Keratinocyte (primary cell): ENCODE measurements around the gene CHRNA5. TPM values are rescaled to one million over a fixed set of nuclear protein-coding genes. Genes with fewer than 3 reads are reported as not detected.

Experiments
- DNase-seq: peaks from one replicate; pipeline ENCODE4 v3.0.0-alpha.2; 2011; ENCODE audit warnings: low read depth, missing footprints, low spot score
- FAIRE-seq: peaks from 2 replicates; lab custom pipeline; 2011; peaks lifted over from hg19 to GRCh38; lab: Jason Lieb, UNC
- H2AFZ ChIP-seq: 2 replicates; pipeline ENCODE4 v1.6.0; 2012; ENCODE audit warnings: low read length, control low read depth, inconsistent platforms; ENCODE audit not compliant: control insufficient read depth
- H3K27ac ChIP-seq: 2 replicates; pipeline ENCODE4 v1.5.1; 2011; ENCODE audit warnings: low read length; ENCODE audit not compliant: control insufficient read depth, insufficient read depth
- H3K27me3 ChIP-seq: 3 replicates; pipeline ENCODE4 v1.6.0; 2011; ENCODE audit warnings: low read length; ENCODE audit not compliant: control insufficient read depth, insufficient read depth; ENCODE audit errors: extremely low read depth
- H3K36me3 ChIP-seq, 2 experiments: 2 replicates in 1 of 2; 3 replicates in 1 of 2; pipeline ENCODE4 v1.5.1; 2011; ENCODE audit warnings: low read length in 2 of 2, mild to moderate bottlenecking in 1 of 2; ENCODE audit not compliant: control insufficient read depth in 2 of 2, insufficient read depth in 2 of 2; ENCODE audit errors: extremely low read depth in 1 of 2
- H3K4me1 ChIP-seq: 3 replicates; pipeline ENCODE4 v1.5.1; 2011; ENCODE audit warnings: low read length; ENCODE audit not compliant: control insufficient read depth, insufficient read depth; ENCODE audit errors: extremely low read depth
- H3K4me2 ChIP-seq: 3 replicates; pipeline ENCODE4 v1.6.0; 2011; ENCODE audit warnings: low read depth, low read length; ENCODE audit not compliant: control insufficient read depth, insufficient read depth; ENCODE audit errors: extremely low read depth
- H3K4me3 ChIP-seq, 3 experiments: fragments of 200-600 bp in 1 of 3; sonication (generic) in 1 of 3; 2 replicates in 2 of 3; 3 replicates in 1 of 3; pipeline ENCODE4 v1.5.1; 2011 to 2016; ENCODE audit warnings: low read length in 3 of 3, mild to moderate bottlenecking in 3 of 3, control low read depth in 2 of 3, inconsistent platforms in 1 of 3, low read depth in 1 of 3, mixed read lengths in 1 of 3, mixed run types in 1 of 3, moderate library complexity in 1 of 3; ENCODE audit not compliant: control insufficient read depth in 2 of 3, insufficient read depth in 2 of 3; ENCODE audit errors: extremely low read depth in 1 of 3
- H3K79me2 ChIP-seq: 2 replicates; pipeline ENCODE4 v1.6.0; 2012; ENCODE audit warnings: low read length; ENCODE audit not compliant: control insufficient read depth, insufficient read depth
- H3K9ac ChIP-seq: 3 replicates; pipeline ENCODE4 v1.6.0; 2011; ENCODE audit warnings: low read length; ENCODE audit not compliant: control insufficient read depth, insufficient read depth; ENCODE audit errors: extremely low read depth
- H3K9me1 ChIP-seq: 3 replicates; pipeline ENCODE4 v1.6.0; 2011; ENCODE audit warnings: low read length; ENCODE audit not compliant: control insufficient read depth, insufficient read depth; ENCODE audit errors: extremely low read depth
- H3K9me3 ChIP-seq: 2 replicates; pipeline ENCODE4 v1.5.1; 2012; ENCODE audit warnings: low read depth, low read length; ENCODE audit not compliant: control insufficient read depth
- H4K20me1 ChIP-seq: 3 replicates; pipeline ENCODE4 v1.6.0; 2011; ENCODE audit warnings: low read length; ENCODE audit not compliant: control insufficient read depth, insufficient read depth; ENCODE audit errors: extremely low read depth
- CTCF ChIP-seq, 3 experiments: IDR thresholded peaks in 1 of 3; conservative IDR thresholded peaks in 1 of 3; optimal IDR thresholded peaks in 1 of 3; 2 replicates in 2 of 3; 3 replicates in 1 of 3; pipeline versions ENCODE3 to v1.5.1; 2011; ENCODE audit warnings: low read length in 3 of 3, mild to moderate bottlenecking in 3 of 3, moderate library complexity in 2 of 3, control low read depth in 1 of 3, inconsistent platforms in 1 of 3; ENCODE audit not compliant: insufficient read depth in 2 of 3; ENCODE audit errors: extremely low read depth in 1 of 3
- EZH2 ChIP-seq: IDR thresholded peaks from one replicate; pipeline ENCODE4 v1.6.1; 2012; ENCODE audit warnings: inconsistent platforms, mild to moderate bottlenecking, low read length, moderate library complexity
- dilution Hi-C: fragments of 300-500 bp; cut with MboI; formaldehyde crosslinking; loops from one replicate; pipeline ENCODE4 v1.7.0; 2020; ENCODE audit warnings: low sequenced_read_pairs; ENCODE audit not compliant: extremely low pct_ligation_motif_present
- polyA plus RNA-seq, 5 experiments: library from polyadenylated mRNA; depleted of rRNA in 3 of 5; stranded (reverse) in 3 of 5; stranded (forward) in 1 of 5; unstranded in 1 of 5; fragments of >200 nt; gene quantifications; 1 replicate in 1 of 5; 2 replicates in 3 of 5; 3 replicates in 1 of 5; pipeline versions ENCODE4 v1.2.1 to v1.2.3, GENCODE V29; 2011 to 2012; ENCODE audit warnings: missing spikeins in 2 of 5, low read depth in 1 of 5, low replicate concordance in 1 of 5

The CHRNA5 gene
- polyA plus RNA-seq, 1 donor (not counting 4 experiments of a cell fraction or from before 2014, with no cell fraction given) = 10.0 TPM

- TF ChIP-seq CTCF (optimal IDR thresholded peaks at IDR 0.05 in 1 of 3, IDR thresholded peaks at IDR 0.05 in 1 of 3, conservative IDR thresholded peaks at IDR 0.05 in 1 of 3; ENCODE audit: extremely low read depth in 1 of 3, insufficient read depth in 2 of 3, low read length in 3 of 3) = peak; percentile 19 to 45 (median 27)
- no peak for TF ChIP-seq EZH2
- Histone ChIP-seq H3K9me1 (no peaks in the 10 kb centered on the region), H3K4me1 (peaks cover 4% of the 10 kb centered on the region), H3K4me2 (peak within 1 kb of the TSS; percentile 60), H4K20me1 (no peaks in the 10 kb centered on the region), H3K79me2 (no peaks in the 10 kb centered on the region), H3K27ac (no peak within 1 kb of the TSS), H3K9ac (no peak within 1 kb of the TSS), H3K9me3 (no peaks in the 10 kb centered on the region), H2AFZ (peak within 1 kb of the TSS; percentile 66), H3K27me3 (peaks cover 15% of the 10 kb centered on the region), H3K36me3 (no peaks in the 10 kb centered on the region), H3K4me3 (peak within 1 kb of the TSS in 2 of 3 experiments; percentile 8 to 37)
- FAIRE-seq (peak; percentile 71), DNase-seq (peak; percentile 32)
- dilution Hi-C loops = no loop called here
These were observed 75.9 kb downstream of the CHRNA5 start, which contains the start of gene CHRNB4 for GRCh38 chr15:78641102-78641748. Gene CHRNB4, minus strand, starts transcription at chr15:78641210. Its CDS starts 77 bp downstream, at chr15:78641133.

GRCh38 chr15:78641749-78642275, 76.5 kb downstream of the CHRNA5 start:
- Histone ChIP-seq H3K27me3 (peaks cover 15% of the 10 kb centered on the region), H3K9ac (no peak overlapping the region), H3K4me2 (peak overlapping the region; percentile 60), H3K79me2 (no peaks in the 10 kb centered on the region), H2AFZ (no peak overlapping the region), H3K36me3 (no peaks in the 10 kb centered on the region), H3K4me3 (no peak overlapping the region), H3K4me1 (peaks cover 4% of the 10 kb centered on the region), H4K20me1 (no peaks in the 10 kb centered on the region), H3K9me1 (no peaks in the 10 kb centered on the region), H3K9me3 (no peaks in the 10 kb centered on the region), H3K27ac (no peak overlapping the region)
- TF ChIP-seq EZH2 (no peak), CTCF (optimal IDR thresholded peaks at IDR 0.05 in 1 of 3, IDR thresholded peaks at IDR 0.05 in 1 of 3, conservative IDR thresholded peaks at IDR 0.05 in 1 of 3; ENCODE audit: extremely low read depth in 1 of 3, insufficient read depth in 2 of 3, low read length in 3 of 3) (no peak)
- DNase-seq (no peak), FAIRE-seq (no peak)
- dilution Hi-C loops = no loop called here
